Activated CD8-positive, alpha-beta memory T cell treated with anti-CD3 and anti-CD28 coated beads, Interleukin-2, amount 10 ng/mL, durations not matched to agents 7 days and 5 days (primary cell): ENCODE data around the gene NFRKB. TPM values are rescaled to one million over a fixed set of nuclear protein-coding genes. Genes with fewer than 3 reads are reported as not detected.
"Not testable (repeated sequence)": the region's sequence is repeated elsewhere in the genome, so short reads cannot be mapped to it uniquely, and the experiment has no call there.

Experiments used
- ATAC-seq: fragments of 150-1000 bp; cut with Tn5 transposase; one replicate; pipeline ENCODE4 v1.10.0; 2021; ENCODE audit warnings: moderate library complexity
- CTCF ChIA-PET: fragments of 350-600 bp; sonication (Branson Sonifier 250); formaldehyde crosslinking; loops from one replicate; lab custom pipeline; 2021; ENCODE audit warnings: antibody characterized with exemption; lab: Charles Lee
- DNase-seq: peaks from one replicate; pipeline ENCODE4 v3.0.0-alpha.2; 2020
- H3K27ac Mint-ChIP-seq: one replicate; pipeline ENCODE4 v1.8.0; 2021; ENCODE audit warnings: mild to moderate bottlenecking, mixed read lengths
- H3K27me3 Mint-ChIP-seq: one replicate; pipeline ENCODE4 v1.8.0; 2021; ENCODE audit warnings: mixed read lengths
- H3K36me3 Mint-ChIP-seq: one replicate; pipeline ENCODE4 v1.8.0; 2021; ENCODE audit warnings: mild to moderate bottlenecking, mixed read lengths
- H3K4me1 Mint-ChIP-seq: one replicate; pipeline ENCODE4 v1.8.0; 2021; ENCODE audit warnings: mixed read lengths
- H3K4me3 Mint-ChIP-seq: one replicate; pipeline ENCODE4 v1.8.0; 2021; ENCODE audit warnings: mild to moderate bottlenecking, moderate library complexity, mixed read lengths
- H3K9me3 Mint-ChIP-seq: one replicate; pipeline ENCODE4 v1.8.0; 2022; ENCODE audit warnings: low read depth, mixed read lengths
- total RNA-seq, 2 experiments: library from RNA; stranded (reverse); gene quantifications; one replicate each; pipeline ENCODE4 v1.2.3, GENCODE V29; 2021

The NFRKB gene
- total RNA-seq, 2 experiments from 2014 or later, result 31.8 to 39.9 TPM

DNA sequence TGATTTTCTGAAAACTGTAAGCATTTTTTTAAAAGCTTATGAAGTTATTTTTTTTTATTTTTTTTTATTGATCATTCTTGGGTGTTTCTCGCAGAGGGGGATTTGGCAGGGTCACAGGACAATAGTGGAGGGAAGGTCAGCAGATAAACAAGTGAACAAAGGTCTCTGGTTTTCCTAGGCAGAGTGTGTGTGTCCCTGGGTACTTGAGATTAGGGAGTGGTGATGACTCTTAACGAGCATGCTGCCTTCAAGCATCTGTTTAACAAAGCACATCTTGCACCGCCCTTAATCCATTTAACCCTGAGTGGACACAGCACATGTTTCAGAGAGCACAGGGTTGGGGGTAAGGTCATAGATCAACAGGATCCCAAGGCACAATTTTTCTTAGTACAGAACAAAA, 48.0 kb downstream of the NFRKB start:
- ATAC-seq, H3K4me3 Mint-ChIP-seq, DNase-seq, H3K9me3 Mint-ChIP-seq, H3K27ac Mint-ChIP-seq, CTCF ChIA-PET, H3K27me3 Mint-ChIP-seq, H3K36me3 Mint-ChIP-seq: not testable (repeated sequence)
- peaks cover 12% of the 10 kb centered on the region for H3K4me1 Mint-ChIP-seq

DNA sequence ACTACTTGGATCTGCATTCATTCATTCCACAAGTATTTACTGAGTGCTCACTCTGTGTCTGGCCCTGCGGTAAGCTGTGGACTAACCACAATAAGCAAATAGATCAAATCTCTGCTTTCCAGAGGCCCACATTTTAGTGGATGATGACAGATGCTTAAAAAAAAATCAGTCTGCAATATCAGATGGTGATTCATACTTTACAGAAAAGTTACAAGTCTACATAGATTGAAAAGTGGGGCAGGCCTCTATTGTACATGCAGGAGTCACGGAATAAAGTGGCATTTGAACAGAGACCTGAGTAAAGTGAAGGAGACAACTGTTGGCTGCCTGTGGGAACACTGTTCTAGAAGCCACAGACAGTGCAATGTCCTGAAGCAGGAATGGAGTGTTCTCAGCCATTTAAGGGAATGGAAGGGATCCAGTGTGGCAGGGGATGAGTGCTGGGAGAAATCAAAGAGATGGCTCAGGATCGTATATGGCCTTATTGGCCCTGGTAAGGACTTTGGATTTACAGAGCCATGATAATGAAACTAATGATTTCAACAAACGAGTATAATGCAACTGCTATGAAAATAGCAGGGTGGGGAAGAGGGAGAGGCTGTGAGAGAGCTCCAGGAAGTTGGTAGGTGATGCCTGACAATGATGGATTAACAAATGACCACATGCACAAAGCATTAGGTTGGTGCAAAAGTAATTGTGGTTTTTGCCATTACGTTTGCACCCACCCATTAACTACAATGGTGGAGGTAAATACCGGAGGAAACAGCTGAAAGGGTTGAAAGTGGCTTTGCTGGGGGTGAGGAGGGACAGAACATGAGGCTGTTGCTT, 48.7 kb downstream of the NFRKB start:
- Mint-ChIP-seq H3K36me3 (no peaks in the 10 kb centered on the region), H3K27ac (no peak overlapping the region), H3K4me3 (no peak overlapping the region), H3K4me1 (peaks cover 17% of the 10 kb centered on the region), H3K27me3 (peaks cover 6% of the 10 kb centered on the region), H3K9me3 (peaks cover 3% of the 10 kb centered on the region)
- CTCF ChIA-PET, result no interaction called here
- ATAC-seq (peak; percentile 49), DNase-seq (no peak)

Other genes with a start within 250 kb of the NFRKB start
- under 1 TPM in 1 of 2 experiments, not detected in 1; 0.18 TPM for gene TMEM45B, start 79.7 kb downstream of the NFRKB start, total RNA-seq
- 10 to 100 TPM; 15.7 to 19.2 TPM for gene PRDM10, start 107.3 kb upstream of the NFRKB start, total RNA-seq
- gene APLP2, start 174.3 kb upstream of the NFRKB start, total RNA-seq, result 10 to 100 TPM; 21.9 to 33.5 TPM